ENCODE data around the gene SPI1.

DNA sequence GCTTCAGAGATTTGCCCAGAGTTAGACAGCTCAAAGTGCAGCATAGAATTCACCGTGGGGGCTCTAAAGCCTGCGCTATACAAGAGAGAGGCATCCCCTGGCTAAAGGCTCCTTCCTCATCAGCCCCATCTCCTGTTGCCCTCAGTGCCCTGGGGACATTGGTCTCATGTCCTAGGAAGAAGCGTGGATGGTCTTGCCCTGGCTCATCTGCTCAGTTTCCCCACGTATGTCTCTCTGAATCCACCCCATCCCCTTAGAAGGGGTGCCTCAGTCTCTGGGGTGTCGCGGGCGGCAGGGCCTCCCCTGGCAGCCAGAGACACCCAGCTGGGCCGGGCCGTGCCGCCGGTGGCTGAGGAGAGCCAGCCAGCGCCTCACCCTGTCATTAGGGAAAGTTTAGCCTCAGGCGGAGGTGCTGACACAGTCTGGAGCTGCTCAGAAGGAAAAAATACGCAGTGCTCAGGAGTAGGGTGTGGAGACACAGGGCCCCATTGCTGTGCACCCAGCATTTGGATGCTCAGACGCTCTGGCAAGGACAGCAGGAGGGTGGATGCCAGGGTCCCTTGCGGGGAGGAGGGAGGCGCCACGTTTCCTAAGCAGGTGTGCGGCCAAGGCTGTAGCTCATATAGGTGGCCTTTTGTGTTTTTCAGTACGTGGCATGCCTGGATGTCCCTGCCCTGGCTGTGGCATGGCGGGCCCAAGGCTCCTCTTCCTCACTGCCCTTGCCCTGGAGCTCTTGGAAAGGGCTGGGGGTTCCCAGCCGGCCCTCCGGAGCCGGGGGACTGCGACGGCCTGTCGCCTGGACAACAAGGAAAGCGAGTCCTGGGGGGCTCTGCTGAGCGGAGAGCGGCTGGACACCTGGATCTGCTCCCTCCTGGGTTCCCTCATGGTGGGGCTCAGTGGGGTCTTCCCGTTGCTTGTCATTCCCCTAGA is 31.4 kb upstream of the SPI1 start:
- TF ChIP-seq, protein P1, sequence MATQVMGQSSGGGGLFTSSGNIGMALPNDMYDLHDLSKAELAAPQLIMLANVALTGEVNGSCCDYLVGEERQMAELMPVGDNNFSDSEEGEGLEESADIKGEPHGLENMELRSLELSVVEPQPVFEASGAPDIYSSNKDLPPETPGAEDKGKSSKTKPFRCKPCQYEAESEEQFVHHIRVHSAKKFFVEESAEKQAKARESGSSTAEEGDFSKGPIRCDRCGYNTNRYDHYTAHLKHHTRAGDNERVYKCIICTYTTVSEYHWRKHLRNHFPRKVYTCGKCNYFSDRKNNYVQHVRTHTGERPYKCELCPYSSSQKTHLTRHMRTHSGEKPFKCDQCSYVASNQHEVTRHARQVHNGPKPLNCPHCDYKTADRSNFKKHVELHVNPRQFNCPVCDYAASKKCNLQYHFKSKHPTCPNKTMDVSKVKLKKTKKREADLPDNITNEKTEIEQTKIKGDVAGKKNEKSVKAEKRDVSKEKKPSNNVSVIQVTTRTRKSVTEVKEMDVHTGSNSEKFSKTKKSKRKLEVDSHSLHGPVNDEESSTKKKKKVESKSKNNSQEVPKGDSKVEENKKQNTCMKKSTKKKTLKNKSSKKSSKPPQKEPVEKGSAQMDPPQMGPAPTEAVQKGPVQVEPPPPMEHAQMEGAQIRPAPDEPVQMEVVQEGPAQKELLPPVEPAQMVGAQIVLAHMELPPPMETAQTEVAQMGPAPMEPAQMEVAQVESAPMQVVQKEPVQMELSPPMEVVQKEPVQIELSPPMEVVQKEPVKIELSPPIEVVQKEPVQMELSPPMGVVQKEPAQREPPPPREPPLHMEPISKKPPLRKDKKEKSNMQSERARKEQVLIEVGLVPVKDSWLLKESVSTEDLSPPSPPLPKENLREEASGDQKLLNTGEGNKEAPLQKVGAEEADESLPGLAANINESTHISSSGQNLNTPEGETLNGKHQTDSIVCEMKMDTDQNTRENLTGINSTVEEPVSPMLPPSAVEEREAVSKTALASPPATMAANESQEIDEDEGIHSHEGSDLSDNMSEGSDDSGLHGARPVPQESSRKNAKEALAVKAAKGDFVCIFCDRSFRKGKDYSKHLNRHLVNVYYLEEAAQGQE (IDR thresholded peaks at IDR 0.05; ENCODE audit: insufficient read depth in 1 of 2, low read depth in 2 of 2, low read length in 2 of 2) = no peak
- no peak for TF ChIP-seq POLR2AphosphoS5 (IDR thresholded peaks at IDR 0.05; ENCODE audit: low read depth, low read length)
